ENCODE results near the gene FOXP1. TPM values are rescaled to one million over a fixed set of nuclear protein-coding genes. Genes with fewer than 3 reads are reported as not detected.

FOXP1 gene
- total and polyA plus RNA-seq, 9 of the 15 experiments (the other 6 are each of a cell fraction or from before 2014, with no cell fraction given) = 7.7 to 34.5 (median 13.7) TPM

DNA sequence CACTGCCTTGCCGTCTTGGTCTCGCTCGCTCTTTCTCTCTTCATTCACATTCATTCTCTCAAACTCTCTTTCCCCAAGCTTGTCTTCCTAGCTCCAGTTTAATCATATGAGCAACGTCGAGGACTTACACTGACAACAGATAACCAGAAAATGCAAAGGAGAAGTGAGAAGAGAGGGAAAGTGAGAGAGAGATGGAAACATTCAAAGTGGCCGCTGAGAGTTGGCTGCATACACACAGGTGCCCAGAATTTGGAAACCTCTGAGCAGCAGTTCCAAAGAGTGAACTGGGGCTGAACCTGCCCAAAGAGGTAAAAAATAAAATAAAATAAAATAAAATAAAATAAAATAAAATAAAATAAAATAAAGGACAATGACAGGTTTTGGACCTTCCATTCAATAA lies 583.0 kb downstream of the FOXP1 start (continued):
- TF ChIP-seq CUX1 (CRISPR knock-in tag; IDR thresholded peaks at IDR 0.05) (no peak), ZNF354B (CRISPR knock-in tag; IDR thresholded peaks at IDR 0.05) (no peak), MYNN (IDR thresholded peaks at IDR 0.05) (no peak), MYNN (CRISPR knock-in tag; IDR thresholded peaks at IDR 0.05) (no peak), MAFG (tag; conservative IDR thresholded peaks at IDR 0.05) (no peak)
- TF ChIP-seq, protein P1, sequence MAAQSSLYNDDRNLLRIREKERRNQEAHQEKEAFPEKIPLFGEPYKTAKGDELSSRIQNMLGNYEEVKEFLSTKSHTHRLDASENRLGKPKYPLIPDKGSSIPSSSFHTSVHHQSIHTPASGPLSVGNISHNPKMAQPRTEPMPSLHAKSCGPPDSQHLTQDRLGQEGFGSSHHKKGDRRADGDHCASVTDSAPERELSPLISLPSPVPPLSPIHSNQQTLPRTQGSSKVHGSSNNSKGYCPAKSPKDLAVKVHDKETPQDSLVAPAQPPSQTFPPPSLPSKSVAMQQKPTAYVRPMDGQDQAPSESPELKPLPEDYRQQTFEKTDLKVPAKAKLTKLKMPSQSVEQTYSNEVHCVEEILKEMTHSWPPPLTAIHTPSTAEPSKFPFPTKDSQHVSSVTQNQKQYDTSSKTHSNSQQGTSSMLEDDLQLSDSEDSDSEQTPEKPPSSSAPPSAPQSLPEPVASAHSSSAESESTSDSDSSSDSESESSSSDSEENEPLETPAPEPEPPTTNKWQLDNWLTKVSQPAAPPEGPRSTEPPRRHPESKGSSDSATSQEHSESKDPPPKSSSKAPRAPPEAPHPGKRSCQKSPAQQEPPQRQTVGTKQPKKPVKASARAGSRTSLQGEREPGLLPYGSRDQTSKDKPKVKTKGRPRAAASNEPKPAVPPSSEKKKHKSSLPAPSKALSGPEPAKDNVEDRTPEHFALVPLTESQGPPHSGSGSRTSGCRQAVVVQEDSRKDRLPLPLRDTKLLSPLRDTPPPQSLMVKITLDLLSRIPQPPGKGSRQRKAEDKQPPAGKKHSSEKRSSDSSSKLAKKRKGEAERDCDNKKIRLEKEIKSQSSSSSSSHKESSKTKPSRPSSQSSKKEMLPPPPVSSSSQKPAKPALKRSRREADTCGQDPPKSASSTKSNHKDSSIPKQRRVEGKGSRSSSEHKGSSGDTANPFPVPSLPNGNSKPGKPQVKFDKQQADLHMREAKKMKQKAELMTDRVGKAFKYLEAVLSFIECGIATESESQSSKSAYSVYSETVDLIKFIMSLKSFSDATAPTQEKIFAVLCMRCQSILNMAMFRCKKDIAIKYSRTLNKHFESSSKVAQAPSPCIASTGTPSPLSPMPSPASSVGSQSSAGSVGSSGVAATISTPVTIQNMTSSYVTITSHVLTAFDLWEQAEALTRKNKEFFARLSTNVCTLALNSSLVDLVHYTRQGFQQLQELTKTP (IDR thresholded peaks at IDR 0.05; ENCODE audit: low read depth in 1 of 2, partially characterized antibody in 2 of 2) = no peak
